Activated CD8-positive, alpha-beta memory T cell treated with anti-CD3 and anti-CD28 coated beads for 1 hour (primary cell): ENCODE results near the gene BANP.
"Not testable (repeated sequence)": the region's sequence is repeated elsewhere in the genome, so short reads cannot be mapped to it uniquely, and the experiment has no call there.

ENCODE experiments used
- DNase-seq, 2 donors: peaks; one replicate each; pipeline ENCODE4 v3.0.0-alpha.2; 2020; ENCODE audit warnings: low read depth in 1 of 2; ENCODE audit errors: extremely low read depth in 1 of 2

The BANP gene

DNA sequence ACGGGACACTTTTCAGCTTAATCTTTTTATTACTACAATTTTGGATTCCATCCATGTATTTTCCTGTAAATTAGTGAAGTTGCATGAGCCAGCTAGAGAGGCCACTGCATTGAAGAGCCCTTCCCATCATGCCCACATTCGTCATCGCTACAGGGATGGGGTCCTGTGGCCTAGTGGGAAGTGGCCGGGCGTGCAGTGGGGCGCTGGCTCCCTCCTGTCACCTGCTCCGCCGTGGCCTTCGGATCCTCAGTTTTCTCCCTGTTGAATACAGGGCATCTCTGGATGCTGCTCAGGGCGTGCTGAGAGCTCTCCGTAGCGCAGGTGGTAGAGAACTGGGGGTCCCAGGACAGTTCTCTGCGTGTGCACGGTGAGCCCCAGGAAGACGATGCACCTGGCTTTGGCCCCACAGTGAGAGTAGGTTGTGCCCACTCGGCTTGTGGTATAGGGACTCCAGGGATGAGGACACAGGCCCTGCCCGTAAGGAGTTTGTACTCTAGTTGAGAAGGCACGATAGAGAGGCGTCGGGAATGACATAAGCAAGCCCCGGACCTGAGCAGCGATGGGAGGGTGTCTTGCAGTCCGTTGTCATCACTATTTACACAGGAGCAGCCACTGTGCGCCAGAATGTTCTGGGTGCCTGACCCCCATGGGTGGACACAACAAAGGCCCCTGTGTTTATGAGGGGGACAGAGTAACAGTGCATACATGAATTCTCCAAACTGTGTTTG lies 74.8 kb downstream of the BANP start:
- DNase-seq: not testable (repeated sequence)

- DNase-seq: no peak
Measured at GRCh38 chr16:88026964-88027938, 76.0 kb downstream of the BANP start.

GRCh38 chr16:88028177-88028930 lies 77.1 kb downstream of the BANP start:
- not testable (repeated sequence) for DNase-seq

DNA sequence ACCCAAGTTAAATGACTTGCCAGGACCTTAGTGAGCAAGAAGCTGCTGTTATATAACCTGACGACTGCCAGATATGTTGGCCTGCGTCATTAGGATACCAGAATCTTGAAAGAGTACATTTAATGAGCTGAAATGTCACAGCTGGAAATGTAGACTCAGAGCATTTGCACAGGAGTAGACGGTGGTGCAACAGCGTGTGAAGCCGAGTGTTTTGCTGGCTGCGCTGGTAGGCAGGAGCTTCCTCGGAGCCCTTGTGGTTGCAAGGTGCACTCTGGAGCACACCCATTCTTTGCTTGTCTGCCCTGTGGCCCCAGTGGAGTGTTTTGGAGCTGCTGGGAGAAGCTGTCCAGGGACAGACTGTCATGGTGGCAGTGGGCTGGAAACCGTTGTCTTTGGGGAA lies 79.3 kb downstream of the BANP start:
- no peak for DNase-seq

DNA sequence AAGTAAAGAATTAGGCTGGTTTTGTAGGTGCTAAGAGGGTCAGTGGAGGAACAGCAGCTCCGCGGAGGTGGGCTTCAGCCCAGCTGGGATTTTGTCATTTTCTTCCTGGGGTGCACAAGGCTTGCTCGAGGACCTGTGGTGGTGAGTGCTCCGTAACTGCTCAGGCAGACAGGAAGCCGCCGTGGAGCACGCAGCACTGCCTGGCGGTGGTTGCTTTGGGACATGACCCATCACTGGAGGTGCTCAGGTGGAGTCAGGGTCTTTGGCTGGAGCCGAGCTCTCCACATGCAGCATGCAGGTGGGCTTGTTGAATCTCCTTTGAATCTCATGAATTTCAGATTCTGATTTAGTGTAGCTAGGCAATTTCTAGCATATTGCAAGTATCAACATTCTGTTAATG lies 79.7 kb downstream of the BANP start:
- DNase-seq: not testable (repeated sequence)

- DNase-seq: not testable (repeated sequence)
Measured at GRCh38 chr16:88033003-88033740, 81.9 kb downstream of the BANP start.

DNA sequence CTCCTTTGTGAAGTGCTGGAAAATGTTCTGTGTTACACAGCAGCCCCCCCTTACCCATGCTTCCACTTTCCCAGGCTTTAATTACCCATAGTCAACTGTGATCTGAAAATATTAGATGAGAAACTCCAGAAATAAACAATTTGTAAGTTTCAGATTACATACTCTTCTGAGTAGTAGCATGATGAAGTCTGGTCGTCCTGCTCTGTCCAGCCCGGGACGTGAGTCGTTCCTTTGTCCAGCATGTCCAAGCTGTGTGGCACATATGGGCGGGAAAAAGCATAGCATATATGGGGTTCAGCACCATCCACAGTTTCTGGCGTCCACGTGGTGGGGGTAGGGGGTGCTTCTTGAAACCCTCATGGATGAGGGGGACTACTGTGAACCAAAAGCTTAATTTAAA lies 83.5 kb downstream of the BANP start:
- DNase-seq: no peak

GRCh38 chr16:88035292-88035691 lies 84.1 kb downstream of the BANP start:
- no peak for DNase-seq

- not testable (repeated sequence) for DNase-seq
Measured at GRCh38 chr16:88035884-88036639, 84.8 kb downstream of the BANP start.

DNA sequence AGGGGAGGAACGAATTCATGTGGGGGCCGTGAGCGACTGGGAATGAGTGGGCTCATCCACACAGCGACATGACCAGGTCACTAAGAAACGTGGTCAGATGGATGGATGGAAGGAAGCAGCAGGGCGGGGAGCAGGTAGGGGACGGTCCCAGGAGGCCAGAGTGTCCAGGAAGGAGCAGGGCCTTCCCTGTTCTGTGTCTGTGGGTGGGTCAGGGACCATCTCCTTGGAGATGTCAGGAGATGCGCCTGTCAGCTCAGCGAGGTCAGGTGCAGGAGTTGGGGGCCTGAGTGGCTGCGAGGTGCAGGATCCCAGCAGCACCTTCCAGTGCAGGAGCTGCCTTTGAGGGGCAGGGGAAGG lies 85.4 kb downstream of the BANP start:
- not testable (repeated sequence) for DNase-seq

DNA sequence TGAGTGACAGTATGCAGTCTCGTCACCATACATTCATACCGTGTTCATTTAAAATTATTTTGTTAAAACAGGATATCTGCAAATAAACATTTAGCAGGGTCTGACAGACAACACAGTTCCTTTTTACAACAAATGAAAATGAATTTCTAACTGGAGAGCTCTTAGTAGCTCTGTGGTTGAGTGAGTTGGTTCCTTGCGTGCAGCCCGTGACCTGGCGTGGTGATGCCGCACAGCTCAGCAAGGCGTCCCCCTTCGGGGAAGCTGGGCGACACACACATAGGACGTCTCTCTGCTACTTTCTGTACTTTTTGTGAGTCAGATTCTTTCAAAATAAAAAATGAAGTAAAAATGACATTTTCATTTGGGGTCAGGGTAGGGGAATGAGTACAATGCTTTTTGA lies 86.1 kb downstream of the BANP start:
- not testable (repeated sequence) for DNase-seq

DNA sequence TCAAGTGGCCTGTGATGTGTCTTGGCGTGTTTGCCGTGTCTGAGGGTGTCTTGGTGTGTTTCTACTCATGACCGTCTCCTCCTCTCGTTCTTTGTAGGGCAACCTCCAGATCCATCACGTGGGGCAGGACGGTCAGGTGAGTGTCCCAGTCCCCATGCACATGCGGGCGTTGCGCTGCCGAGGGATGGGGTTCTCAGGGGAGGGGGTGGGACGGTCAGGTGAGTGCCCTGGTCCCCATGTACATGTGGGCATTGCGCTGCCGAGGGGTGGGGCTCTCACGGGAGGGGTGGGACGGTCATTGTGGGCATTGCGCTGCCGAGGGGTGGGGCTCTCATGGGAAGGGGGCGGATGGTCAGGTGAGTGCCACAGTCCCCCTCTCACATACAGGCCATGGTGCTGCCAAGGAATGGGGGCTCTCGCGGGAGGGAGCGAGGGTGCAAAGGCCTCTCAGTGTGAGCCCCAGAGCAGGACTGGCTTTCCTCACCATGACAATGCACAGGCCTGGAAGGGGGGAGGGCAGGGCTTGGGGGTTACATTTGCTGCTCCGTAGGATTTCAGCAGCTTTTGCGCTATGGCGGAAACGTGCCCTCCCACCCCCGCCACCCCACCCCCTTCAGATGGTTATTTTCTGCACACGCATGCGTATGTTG lies 86.8 kb downstream of the BANP start:
- not testable (repeated sequence) for DNase-seq

DNA sequence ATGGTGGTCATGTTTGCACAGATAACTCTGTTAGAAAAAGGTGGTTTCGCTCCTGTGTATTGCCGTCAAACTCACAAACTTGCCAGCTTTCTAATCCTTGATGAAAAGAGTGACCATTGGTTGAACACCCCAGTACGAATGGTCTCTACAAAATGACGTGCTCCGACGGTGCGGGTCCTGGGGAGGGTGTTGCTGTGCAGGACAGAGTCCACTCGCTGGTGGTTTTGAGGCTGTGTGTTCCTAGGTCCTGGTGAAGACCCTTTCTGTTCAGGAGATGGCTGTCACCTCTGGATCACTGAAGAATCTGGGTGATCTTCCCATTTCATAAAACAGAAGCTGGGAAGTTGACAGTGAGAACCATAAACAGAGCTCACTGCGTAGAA lies 87.3 kb downstream of the BANP start:
- not testable (repeated sequence) for DNase-seq

GRCh38 chr16:88039591-88039990 lies 88.4 kb downstream of the BANP start:
- DNase-seq: no peak

DNA sequence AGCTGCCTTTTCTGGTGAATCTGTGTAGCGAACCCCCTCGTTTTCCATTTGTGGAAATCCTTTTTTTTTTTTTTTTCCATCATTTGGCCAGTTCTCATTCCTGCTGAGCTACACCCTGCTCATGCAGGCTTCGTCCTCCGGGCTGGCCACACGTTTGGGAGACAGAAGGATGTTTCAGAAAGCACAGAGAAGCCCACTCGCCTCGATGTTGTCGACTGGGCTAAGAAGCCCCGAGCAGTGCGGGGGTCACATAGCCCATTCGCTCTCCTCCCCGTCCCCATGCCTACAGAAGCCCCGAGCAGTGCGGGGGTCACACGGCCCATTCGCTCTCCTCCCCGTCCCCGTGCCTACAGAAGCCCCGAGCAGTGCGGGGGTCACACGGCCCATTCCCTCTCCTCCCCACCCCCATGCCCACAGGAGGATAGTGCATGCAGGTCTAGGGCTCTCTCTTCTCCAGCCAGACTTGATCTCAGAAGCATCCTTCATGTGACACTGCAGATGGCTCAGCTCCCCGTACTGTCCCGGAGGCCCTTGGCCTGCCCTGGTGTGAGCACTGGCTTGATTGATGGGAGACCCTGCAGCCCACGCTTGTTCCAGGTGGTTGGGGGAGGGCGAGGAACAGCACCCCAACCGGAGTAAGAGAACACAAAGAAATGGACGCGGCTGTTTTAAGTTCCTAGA lies 89.1 kb downstream of the BANP start:
- not testable (repeated sequence) for DNase-seq

GRCh38 chr16:88040877-88041244 lies 89.6 kb downstream of the BANP start:
- DNase-seq: not testable (repeated sequence)

DNA sequence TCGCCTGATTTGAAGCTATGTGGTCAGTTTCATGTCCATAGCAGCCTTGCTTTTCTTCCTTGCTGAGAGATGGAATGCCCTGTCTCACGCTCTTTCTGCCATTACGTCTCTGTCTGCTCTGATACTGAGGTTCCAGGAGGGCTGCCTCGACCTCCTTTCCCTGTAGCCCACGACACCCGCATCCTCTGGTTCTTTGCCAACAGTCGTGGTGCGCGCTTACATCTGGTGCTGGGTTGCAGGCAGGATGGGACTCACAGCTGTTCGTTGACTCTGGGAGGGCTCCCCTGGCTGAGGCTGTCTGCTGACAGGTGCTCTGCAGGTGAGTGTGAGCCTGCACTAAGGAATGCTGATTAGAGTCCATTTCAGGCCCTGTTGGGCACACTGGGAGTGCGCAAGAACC lies 90.3 kb downstream of the BANP start:
- DNase-seq: not testable (repeated sequence)

DNA sequence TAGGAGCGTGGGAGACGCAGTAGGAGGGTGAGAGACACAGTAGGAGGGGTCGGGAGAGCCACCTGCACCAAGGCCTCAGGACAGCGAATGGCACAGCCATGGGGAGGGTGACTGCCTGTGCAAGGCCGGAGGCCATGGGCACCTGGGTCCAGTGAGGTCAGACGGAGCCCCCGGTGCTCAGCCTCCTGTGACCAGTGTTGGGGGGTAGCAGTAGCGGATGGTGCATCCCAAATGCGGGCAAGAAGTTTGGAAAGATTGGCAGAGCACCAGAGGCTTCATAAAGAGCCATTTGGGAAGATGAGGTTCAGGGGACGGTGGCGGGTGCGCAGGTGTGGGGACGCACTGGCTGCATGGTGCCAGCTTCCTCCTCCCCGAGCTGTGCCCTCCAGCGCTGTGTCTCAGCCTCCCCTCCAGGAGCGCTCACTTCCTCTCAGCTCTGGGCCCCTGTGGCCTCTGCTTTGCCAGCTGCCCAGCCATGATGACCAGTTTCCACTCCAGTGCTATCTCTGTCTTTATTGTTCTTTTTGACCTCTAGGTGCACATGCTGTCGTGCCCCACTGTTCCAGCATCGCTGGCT lies 90.8 kb downstream of the BANP start:
- DNase-seq: not testable (repeated sequence)
